ENCODE data around the gene EPN2.

The EPN2 gene

DNA sequence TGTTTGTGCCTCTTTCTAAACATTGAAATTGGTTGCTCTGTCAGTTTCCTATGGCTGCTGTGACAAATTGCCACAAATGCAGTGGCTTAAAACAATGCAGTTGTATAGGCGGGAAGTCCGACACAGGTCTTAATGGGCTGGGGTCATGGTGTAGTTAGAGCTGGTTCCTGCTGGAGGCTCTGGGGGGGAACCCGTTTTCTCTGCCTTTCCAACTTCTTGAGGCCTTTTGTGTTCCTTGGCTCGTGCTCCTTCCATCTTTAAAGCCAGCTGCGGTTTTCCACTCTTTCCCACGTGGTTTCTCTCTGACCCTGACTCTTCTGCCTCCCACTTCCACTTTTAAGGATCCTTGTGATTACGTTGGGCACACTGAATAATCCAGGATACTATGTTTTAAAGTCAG, 12.5 kb downstream of the EPN2 start:
- TF ChIP-seq, protein P1, sequence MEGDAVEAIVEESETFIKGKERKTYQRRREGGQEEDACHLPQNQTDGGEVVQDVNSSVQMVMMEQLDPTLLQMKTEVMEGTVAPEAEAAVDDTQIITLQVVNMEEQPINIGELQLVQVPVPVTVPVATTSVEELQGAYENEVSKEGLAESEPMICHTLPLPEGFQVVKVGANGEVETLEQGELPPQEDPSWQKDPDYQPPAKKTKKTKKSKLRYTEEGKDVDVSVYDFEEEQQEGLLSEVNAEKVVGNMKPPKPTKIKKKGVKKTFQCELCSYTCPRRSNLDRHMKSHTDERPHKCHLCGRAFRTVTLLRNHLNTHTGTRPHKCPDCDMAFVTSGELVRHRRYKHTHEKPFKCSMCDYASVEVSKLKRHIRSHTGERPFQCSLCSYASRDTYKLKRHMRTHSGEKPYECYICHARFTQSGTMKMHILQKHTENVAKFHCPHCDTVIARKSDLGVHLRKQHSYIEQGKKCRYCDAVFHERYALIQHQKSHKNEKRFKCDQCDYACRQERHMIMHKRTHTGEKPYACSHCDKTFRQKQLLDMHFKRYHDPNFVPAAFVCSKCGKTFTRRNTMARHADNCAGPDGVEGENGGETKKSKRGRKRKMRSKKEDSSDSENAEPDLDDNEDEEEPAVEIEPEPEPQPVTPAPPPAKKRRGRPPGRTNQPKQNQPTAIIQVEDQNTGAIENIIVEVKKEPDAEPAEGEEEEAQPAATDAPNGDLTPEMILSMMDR (IDR thresholded peaks at IDR 0.05; ENCODE audit: low read depth, low read length) = no peak
- H3K4me3 ChIP-seq (ENCODE audit: low read depth, low read length) = no peak overlapping the region
- H3K36me3 ChIP-seq = no peaks in the 10 kb centered on the region
- H3K4me1 ChIP-seq = peaks cover 18% of the 10 kb centered on the region
- H3K9me3 ChIP-seq = no peaks in the 10 kb centered on the region
- no peak for DNase-seq
- H3K27me3 ChIP-seq = no peaks in the 10 kb centered on the region

DNA sequence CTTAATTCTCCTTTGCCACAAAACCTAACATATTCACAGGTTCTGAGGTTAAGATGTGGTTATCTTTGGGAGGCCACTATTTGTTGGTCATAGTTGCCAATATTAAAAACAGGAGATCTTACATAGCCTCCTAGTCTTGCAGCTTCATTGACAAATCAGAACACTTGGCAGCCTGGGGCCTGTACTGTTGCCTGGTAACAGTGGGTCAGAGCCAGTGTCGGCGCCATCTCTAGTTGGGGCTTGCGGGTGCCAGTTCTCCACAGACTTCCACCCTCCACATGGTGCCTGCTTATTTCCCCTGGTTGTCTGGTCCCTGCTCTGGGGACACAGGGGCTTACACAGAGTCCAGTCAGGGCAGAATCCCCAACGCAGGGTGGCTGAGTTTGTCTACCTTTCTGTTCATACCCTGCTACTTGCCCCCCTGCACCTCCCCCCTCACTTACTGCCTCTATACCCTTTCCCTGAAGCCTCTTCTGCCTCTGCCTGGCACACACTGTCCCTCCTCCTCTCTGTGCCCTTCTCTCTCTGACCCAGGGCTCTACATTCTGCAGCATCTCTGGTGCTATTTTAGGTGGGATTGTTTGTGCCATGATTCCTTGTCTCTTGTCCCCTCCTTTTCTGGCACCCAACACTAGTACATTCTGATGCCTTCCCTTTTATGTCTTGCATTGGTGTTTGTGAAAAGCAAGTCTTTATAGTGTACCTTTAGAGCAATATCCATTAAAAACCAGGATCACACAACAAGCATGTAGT, 13.4 kb downstream of the EPN2 start:
- Histone ChIP-seq H3K27me3 (no peaks in the 10 kb centered on the region), H3K4me3 (ENCODE audit: low read depth, low read length) (no peak overlapping the region), H3K4me1 (peaks cover 18% of the 10 kb centered on the region), H3K36me3 (no peaks in the 10 kb centered on the region), H3K9me3 (no peaks in the 10 kb centered on the region)
- TF ChIP-seq, protein P1 (IDR thresholded peaks at IDR 0.05; ENCODE audit: low read depth, low read length) = no peak
- DNase-seq = peak; percentile 16

DNA sequence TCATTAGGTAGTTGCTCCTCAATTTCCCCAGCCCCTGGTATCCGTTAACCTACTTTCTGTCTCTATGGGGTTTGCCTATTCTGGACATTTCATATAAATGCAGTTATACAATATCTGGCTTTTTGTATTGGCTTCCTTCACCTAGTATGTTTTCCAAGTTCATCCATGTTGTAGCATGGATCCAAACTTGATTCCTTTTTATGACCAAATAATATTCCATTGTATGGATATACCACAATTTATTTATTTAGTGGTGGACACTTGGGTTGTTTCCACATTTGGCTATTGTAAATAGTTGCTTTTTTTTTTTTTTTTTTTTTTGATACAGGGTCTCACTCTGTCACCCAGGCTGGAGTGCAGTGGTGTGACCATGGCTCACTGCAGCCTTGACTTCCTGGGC, 15.9 kb downstream of the EPN2 start:
- TF ChIP-seq, protein P1 (IDR thresholded peaks at IDR 0.05; ENCODE audit: low read depth, low read length) = no peak
- no peak for DNase-seq
- Histone ChIP-seq H3K9me3 (no peaks in the 10 kb centered on the region), H3K4me1 (peaks cover 10% of the 10 kb centered on the region), H3K36me3 (no peaks in the 10 kb centered on the region), H3K4me3 (ENCODE audit: low read depth, low read length) (no peak overlapping the region), H3K27me3 (no peaks in the 10 kb centered on the region)

DNA sequence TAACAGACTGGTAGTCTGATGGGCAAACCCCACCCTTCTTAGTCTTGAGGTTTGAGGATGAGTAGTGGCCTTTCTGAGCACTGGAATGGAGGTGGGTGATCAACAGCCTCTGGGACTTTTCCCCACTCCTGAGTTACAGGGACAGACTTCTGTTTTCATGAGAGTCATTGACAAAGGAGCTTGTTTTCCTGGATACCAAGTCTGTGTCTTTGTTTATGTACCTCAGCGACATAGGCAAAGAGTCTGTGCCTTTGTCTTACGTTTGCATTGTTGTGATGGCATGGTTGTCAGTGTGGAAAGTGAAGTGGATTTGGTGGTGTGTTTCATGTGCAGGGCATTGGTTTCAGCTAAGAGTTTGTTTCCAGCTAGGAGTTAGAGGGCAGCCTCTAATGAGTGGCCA, 17.5 kb downstream of the EPN2 start:
- TF ChIP-seq, protein P1 (IDR thresholded peaks at IDR 0.05; ENCODE audit: low read depth, low read length) = no peak
- no peaks in the 10 kb centered on the region for H3K27me3 ChIP-seq
- H3K9me3 ChIP-seq = no peaks in the 10 kb centered on the region
- DNase-seq = no peak
- peaks cover 1% of the 10 kb centered on the region for H3K4me1 ChIP-seq
- no peak overlapping the region for H3K4me3 ChIP-seq (ENCODE audit: low read depth, low read length)
- H3K36me3 ChIP-seq = no peaks in the 10 kb centered on the region

DNA sequence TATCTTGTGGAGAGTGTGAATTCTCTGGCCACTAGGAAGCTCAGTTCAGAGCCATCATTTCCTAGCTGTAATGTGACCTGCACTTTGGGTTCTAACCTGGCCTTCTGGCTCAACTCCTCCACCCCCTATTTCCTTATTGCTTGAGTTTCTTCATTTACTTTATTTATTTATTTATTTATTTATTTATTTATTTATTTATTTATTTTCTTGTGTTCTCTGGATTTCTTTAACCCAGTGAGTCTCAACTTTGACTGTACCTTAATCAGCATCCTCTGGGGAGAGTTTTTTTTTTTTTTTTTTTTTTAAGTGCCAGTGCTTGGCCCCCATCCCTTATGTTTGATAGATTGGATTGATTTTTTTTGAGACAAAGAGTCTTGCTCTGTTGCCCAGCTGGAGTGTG, 18.1 kb downstream of the EPN2 start:
- no peaks in the 10 kb centered on the region for H3K27me3 ChIP-seq
- no peaks in the 10 kb centered on the region for H3K9me3 ChIP-seq
- no peak for DNase-seq
- H3K36me3 ChIP-seq = no peaks in the 10 kb centered on the region
- H3K4me3 ChIP-seq (ENCODE audit: low read depth, low read length) = no peak overlapping the region
- no peaks in the 10 kb centered on the region for H3K4me1 ChIP-seq
- TF ChIP-seq, protein P1 (IDR thresholded peaks at IDR 0.05; ENCODE audit: low read depth, low read length) = no peak

DNA sequence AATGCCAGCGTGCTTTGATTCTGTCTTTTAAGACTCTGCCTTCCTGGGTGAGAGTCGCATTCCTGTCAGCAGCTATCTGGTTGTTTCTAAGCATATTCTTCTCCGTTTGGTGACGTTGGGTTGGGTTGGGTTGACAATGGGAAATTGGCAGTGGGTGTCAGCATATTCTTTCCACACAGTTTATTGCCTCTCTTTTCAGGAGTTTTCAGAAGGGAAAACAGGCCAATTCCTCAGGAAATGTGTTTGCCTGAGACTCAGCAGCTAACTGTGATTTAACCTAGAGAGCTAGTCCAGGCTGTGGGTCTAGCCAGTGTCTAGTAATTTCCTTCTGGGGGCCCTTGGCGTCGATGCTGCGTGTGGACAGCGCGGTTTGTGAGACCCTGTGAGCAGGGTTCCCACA, 21.2 kb downstream of the EPN2 start:
- H3K4me3 ChIP-seq (ENCODE audit: low read depth, low read length) = no peak overlapping the region
- H3K36me3 ChIP-seq = no peaks in the 10 kb centered on the region
- DNase-seq = no peak
- no peaks in the 10 kb centered on the region for H3K27me3 ChIP-seq
- TF ChIP-seq, protein P1 (IDR thresholded peaks at IDR 0.05; ENCODE audit: low read depth, low read length) = no peak
- H3K4me1 ChIP-seq = no peaks in the 10 kb centered on the region
- H3K9me3 ChIP-seq = no peaks in the 10 kb centered on the region

Measured in BE2C (cell line).